H9 (cell line): Measurements from ENCODE around the gene ATAD3C. TPM values are rescaled to one million over a fixed set of nuclear protein-coding genes. Genes with fewer than 3 reads are reported as not detected.
"Not testable (repeated sequence)": the region's sequence is repeated elsewhere in the genome, so short reads cannot be mapped to it uniquely, and the experiment has no call there.

ENCODE experiments used
- DNase-seq: peaks from one replicate; pipeline ENCODE4 v3.0.0-alpha.2; 2017
- H2AFZ ChIP-seq: one replicate; pipeline ENCODE4 v1.6.1; 2013; ENCODE audit warnings: mild to moderate bottlenecking, low read length, control low read depth, moderate library complexity
- H2AK5ac ChIP-seq: 2 replicates; pipeline ENCODE4 v1.6.1; 2013; ENCODE audit warnings: low read length, control low read depth, mixed read lengths; ENCODE audit not compliant: insufficient read length
- H2BK120ac ChIP-seq: one replicate; pipeline ENCODE4 v1.6.1; 2013; ENCODE audit warnings: low read depth, mild to moderate bottlenecking, low read length, control low read depth, inconsistent platforms; ENCODE audit not compliant: poor library complexity, severe bottlenecking
- H2BK12ac ChIP-seq: 2 replicates; pipeline ENCODE4 v1.6.1; 2013; ENCODE audit warnings: low read length, control low read depth, mixed read lengths, low read depth; ENCODE audit not compliant: insufficient read length
- H2BK15ac ChIP-seq: 2 replicates; pipeline ENCODE4 v1.6.1; 2013; ENCODE audit warnings: low read depth, low read length, control low read depth
- H2BK20ac ChIP-seq: one replicate; pipeline ENCODE4 v1.6.1; 2013; ENCODE audit warnings: low read depth, mild to moderate bottlenecking, low read length, control low read depth, inconsistent platforms; ENCODE audit not compliant: poor library complexity, severe bottlenecking
- H2BK5ac ChIP-seq: 2 replicates; pipeline ENCODE4 v1.6.1; 2013; ENCODE audit warnings: low read length, control low read depth, mixed read lengths; ENCODE audit not compliant: insufficient read length
- H3K14ac ChIP-seq: 2 replicates; pipeline ENCODE4 v1.6.1; 2013; ENCODE audit warnings: low read length, control low read depth; ENCODE audit not compliant: insufficient read depth
- H3K18ac ChIP-seq: 2 replicates; pipeline ENCODE4 v1.6.1; 2013; ENCODE audit warnings: low read depth, mild to moderate bottlenecking, mixed read lengths, low read length, control low read depth; ENCODE audit not compliant: insufficient read length
- H3K23ac ChIP-seq: 2 replicates; pipeline ENCODE4 v1.6.1; 2013; ENCODE audit warnings: low read length, control low read depth, mixed read lengths, low read depth; ENCODE audit not compliant: insufficient read length
- H3K23me2 ChIP-seq: 2 replicates; pipeline ENCODE4 v1.6.1; 2013; ENCODE audit warnings: low read depth, mild to moderate bottlenecking, mixed read lengths, low read length, control low read depth; ENCODE audit not compliant: insufficient read length, poor library complexity, severe bottlenecking
- H3K27ac ChIP-seq: 2 replicates; pipeline ENCODE4 v1.5.1; 2013; ENCODE audit warnings: low read length, control low read depth, mixed read lengths, low read depth; ENCODE audit not compliant: insufficient read length
- H3K27me3 ChIP-seq: 2 replicates; pipeline ENCODE4 v1.6.1; 2013; ENCODE audit warnings: low read length, control low read depth, inconsistent platforms; ENCODE audit not compliant: insufficient read depth
- H3K4ac ChIP-seq: 2 replicates; pipeline ENCODE4 v1.6.1; 2013; ENCODE audit warnings: low read depth, mild to moderate bottlenecking, control low read depth, inconsistent platforms, low read length, moderate library complexity
- H3K4me1 ChIP-seq: 2 replicates; pipeline ENCODE4 v1.6.1; 2013; ENCODE audit warnings: low read length, control low read depth, inconsistent platforms; ENCODE audit not compliant: insufficient read depth
- H3K4me2 ChIP-seq: 2 replicates; pipeline ENCODE4 v1.6.1; 2013; ENCODE audit warnings: low read length, control low read depth, mixed read lengths; ENCODE audit not compliant: insufficient read length, insufficient read depth
- H3K56ac ChIP-seq: 2 replicates; pipeline ENCODE4 v1.6.1; 2013; ENCODE audit warnings: low read depth, mild to moderate bottlenecking, mixed read lengths, low read length, control low read depth; ENCODE audit not compliant: insufficient read length
- H3K79me1 ChIP-seq: 2 replicates; pipeline ENCODE4 v1.6.1; 2013; ENCODE audit warnings: low read depth, mild to moderate bottlenecking, moderate library complexity, low read length, control low read depth, inconsistent platforms; ENCODE audit not compliant: insufficient read depth, poor library complexity, severe bottlenecking
- H3K79me2 ChIP-seq: 2 replicates; pipeline ENCODE4 v1.6.1; 2013; ENCODE audit warnings: low read length, control low read depth, inconsistent platforms; ENCODE audit not compliant: insufficient read depth
- H3K9ac ChIP-seq: 2 replicates; pipeline ENCODE4 v1.6.1; 2013; ENCODE audit warnings: low read length, control low read depth, mixed read lengths; ENCODE audit not compliant: insufficient read length; ENCODE audit errors: extremely low read depth
- H3K9me3 ChIP-seq: one replicate; pipeline ENCODE4 v1.6.1; 2013; ENCODE audit warnings: low read depth, low read length, inconsistent platforms; ENCODE audit not compliant: control insufficient read depth
- H3T11ph ChIP-seq: one replicate; pipeline ENCODE4 v1.6.1; 2013; ENCODE audit warnings: mild to moderate bottlenecking, low read length, control low read depth, inconsistent platforms
- H4K20me1 ChIP-seq: one replicate; pipeline ENCODE4 v1.6.1; 2013; ENCODE audit not compliant: control insufficient read depth, insufficient read length, insufficient read depth
- H4K5ac ChIP-seq: 2 replicates; pipeline ENCODE4 v1.6.1; 2013; ENCODE audit warnings: low read depth, mild to moderate bottlenecking, mixed read lengths, low read length, control low read depth; ENCODE audit not compliant: insufficient read length
- H4K8ac ChIP-seq: replicated peaks from 2 replicates; pipeline ENCODE4 v1.6.1; 2013; ENCODE audit warnings: low read length, control low read depth, mixed read lengths, low read depth; ENCODE audit not compliant: insufficient read length
- H4K91ac ChIP-seq: 2 replicates; pipeline ENCODE4 v1.6.1; 2013; ENCODE audit warnings: low read depth, mild to moderate bottlenecking, moderate library complexity, mixed read lengths, low read length, control low read depth; ENCODE audit not compliant: insufficient read length
- H3K27ac Mint-ChIP-seq, 3 experiments: 2 replicates in 2 of 3; 3 replicates in 1 of 3; pipeline ENCODE4 v1.8.0; 2020 to 2021; ENCODE audit warnings: mixed read lengths in 3 of 3, mild to moderate bottlenecking in 1 of 3, moderate library complexity in 1 of 3
- H3K27me3 Mint-ChIP-seq: 2 replicates; pipeline ENCODE4 v1.8.0; 2021; ENCODE audit warnings: low read depth, mild to moderate bottlenecking, moderate library complexity, mixed read lengths
- H3K36me3 Mint-ChIP-seq, 3 experiments: 2 replicates in 2 of 3; 3 replicates in 1 of 3; pipeline ENCODE4 v1.8.0; 2020 to 2021; ENCODE audit warnings: low read depth in 3 of 3, mixed read lengths in 3 of 3; ENCODE audit not compliant: insufficient read depth in 1 of 3
- H3K4me1 Mint-ChIP-seq, 2 experiments: 2 replicates each; pipeline ENCODE4 v1.8.0; 2020; ENCODE audit warnings: mixed read lengths in 2 of 2
- H3K4me3 Mint-ChIP-seq, 2 experiments: 2 replicates in 1 of 2; 3 replicates in 1 of 2; pipeline ENCODE4 v1.8.0; 2020 to 2021; ENCODE audit warnings: mild to moderate bottlenecking in 2 of 2, mixed read lengths in 2 of 2, moderate library complexity in 1 of 2
- H3K9me3 Mint-ChIP-seq, 2 experiments: 2 replicates in 1 of 2; 3 replicates in 1 of 2; pipeline ENCODE4 v1.8.0; 2020; ENCODE audit warnings: mild to moderate bottlenecking in 2 of 2, mixed read lengths in 2 of 2, moderate library complexity in 1 of 2
- WGBS: extraction: QIAGEN DNeasy Blood & Tissue Kit; methylation state at CpG from one replicate; pipeline ENCODE4 v1.1.7; 2013; ENCODE audit warnings: missing lambda C conversion rate, low lambda C conversion rate, mixed read lengths; ENCODE audit not compliant: insufficient read length; ENCODE audit errors: extremely low coverage; 5-methylcytosine and 5-hydroxymethylcytosine counted together
- total RNA-seq: library from RNA; stranded (reverse); gene quantifications from 2 replicates; pipeline ENCODE4 v1.2.1, GENCODE V29; 2021

The ATAD3C gene
- total RNA-seq, 1 experiment from 2014 or later, result 7.7 TPM

DNA sequence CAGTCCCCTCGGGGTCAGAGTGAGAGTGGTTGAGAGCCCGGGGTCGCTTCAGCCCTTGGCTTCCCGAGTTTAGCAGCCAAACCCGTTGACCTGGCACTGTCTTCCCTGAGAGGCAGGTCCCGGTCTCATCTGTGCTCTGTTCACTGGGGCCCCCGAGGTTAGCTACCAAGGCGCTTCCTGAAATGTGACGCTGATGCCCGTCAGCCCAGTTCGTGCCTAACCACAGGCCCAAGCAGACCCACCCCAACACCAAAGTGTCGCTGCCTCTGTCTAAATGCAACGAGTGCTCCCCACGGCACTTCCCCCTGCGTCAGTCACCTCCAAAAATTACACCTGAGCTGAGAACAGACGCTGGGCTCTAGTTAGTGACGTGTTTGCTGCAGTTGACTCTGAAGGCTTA, 26.5 kb downstream of the ATAD3C start:
- H2AK5ac ChIP-seq, H4K20me1 ChIP-seq, H3K23ac ChIP-seq, H2AFZ ChIP-seq, H3K4me1 Mint-ChIP-seq, H4K5ac ChIP-seq, DNase-seq, H3T11ph ChIP-seq, H3K27ac Mint-ChIP-seq, H2BK5ac ChIP-seq, H3K4me1 ChIP-seq, H3K79me2 ChIP-seq, H3K18ac ChIP-seq, H2BK15ac ChIP-seq, H3K23me2 ChIP-seq, H3K9ac ChIP-seq, H3K4me3 Mint-ChIP-seq, H2BK120ac ChIP-seq, H3K9me3 Mint-ChIP-seq, H3K14ac ChIP-seq, H2BK12ac ChIP-seq, H3K9me3 ChIP-seq, H3K4ac ChIP-seq, H3K56ac ChIP-seq, H3K27me3 ChIP-seq, H3K27ac ChIP-seq, H3K4me2 ChIP-seq, H2BK20ac ChIP-seq, H3K27me3 Mint-ChIP-seq, H4K91ac ChIP-seq, H4K8ac ChIP-seq: not testable (repeated sequence)
- peaks cover 11% of the 10 kb centered on the region for H3K79me1 ChIP-seq
- no CpG with 5 or more reads among the region's 17 CpGs for WGBS
- H3K36me3 Mint-ChIP-seq, result peaks cover 18 to 39% (median 36%) of the 10 kb centered on the region in 3 experiments
